HG02678 (cell line): Measurements from ENCODE around the gene TGFB1I1.
"Not testable (repeated sequence)": the region's sequence is repeated elsewhere in the genome, so short reads cannot be mapped to it uniquely, and the experiment has no call there.

Experiments
- ATAC-seq: cut with Tn5 transposase; IDR thresholded peaks from one replicate; pipeline ENCODE4 v1.9.1; 2021; ENCODE audit warnings: mild to moderate bottlenecking, moderate library complexity; ENCODE audit not compliant: unreplicated experiment

The TGFB1I1 gene

GRCh38 chr16:31508706-31509195 is 36.8 kb downstream of the TGFB1I1 start:
- no peak for ATAC-seq

- ATAC-seq: no peak
These were observed 41.2 kb downstream of the TGFB1I1 start for GRCh38 chr16:31513126-31513525.

GRCh38 chr16:31513884-31514283 is 41.9 kb downstream of the TGFB1I1 start:
- no peak for ATAC-seq

- ATAC-seq: no peak
These were observed 45.9 kb downstream of the TGFB1I1 start for GRCh38 chr16:31517800-31518402.

- no peak for ATAC-seq
These were observed 47.9 kb downstream of the TGFB1I1 start for GRCh38 chr16:31519759-31520431.

GRCh38 chr16:31521368-31521767 is 49.4 kb downstream of the TGFB1I1 start:
- no peak for ATAC-seq

- no peak for ATAC-seq
These were observed 50.1 kb downstream of the TGFB1I1 start for GRCh38 chr16:31522071-31522470.

GRCh38 chr16:31523768-31524167 is 51.8 kb downstream of the TGFB1I1 start:
- ATAC-seq: not testable (repeated sequence)

GRCh38 chr16:31525113-31525512 is 53.2 kb downstream of the TGFB1I1 start:
- ATAC-seq: no peak
